ENCODE data around the gene CCDC87.

DNA sequence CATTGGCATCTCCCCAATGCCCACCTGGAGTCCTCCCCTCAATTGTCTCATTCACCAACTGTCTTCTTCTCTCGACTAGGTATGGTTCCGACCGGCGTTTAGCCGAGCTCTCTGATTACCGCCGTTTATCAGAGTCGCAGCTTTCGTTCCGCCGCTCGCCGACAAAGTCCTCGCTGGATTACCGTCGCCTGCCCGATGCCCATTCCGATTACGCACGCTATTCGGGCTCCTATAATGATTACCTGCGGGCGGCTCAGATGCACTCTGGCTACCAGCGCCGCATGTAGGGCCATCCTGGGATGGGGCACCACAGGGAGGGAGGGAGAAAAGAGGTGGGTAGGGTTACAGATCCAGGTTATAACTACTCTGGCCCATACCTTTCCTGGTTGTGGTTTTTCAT is 33.5 kb upstream of the CCDC87 start:
- TF ChIP-seq EZH2 (IDR thresholded peaks at IDR 0.05; ENCODE audit: borderline replicate concordance, low read depth, low read length, severe bottlenecking) (no peak), POLR2A (IDR thresholded peaks at IDR 0.05; ENCODE audit: low read depth, low read length) (no peak), POLR2AphosphoS5 (IDR thresholded peaks at IDR 0.05; ENCODE audit: insufficient read depth, low read depth, low read length) (no peak), FOS (IDR thresholded peaks at IDR 0.05; ENCODE audit: borderline replicate concordance, insufficient read depth, low read length) (no peak), MYC (IDR thresholded peaks at IDR 0.05; ENCODE audit: low read depth, low read length) (no peak)
- TF ChIP-seq, protein P1, sequence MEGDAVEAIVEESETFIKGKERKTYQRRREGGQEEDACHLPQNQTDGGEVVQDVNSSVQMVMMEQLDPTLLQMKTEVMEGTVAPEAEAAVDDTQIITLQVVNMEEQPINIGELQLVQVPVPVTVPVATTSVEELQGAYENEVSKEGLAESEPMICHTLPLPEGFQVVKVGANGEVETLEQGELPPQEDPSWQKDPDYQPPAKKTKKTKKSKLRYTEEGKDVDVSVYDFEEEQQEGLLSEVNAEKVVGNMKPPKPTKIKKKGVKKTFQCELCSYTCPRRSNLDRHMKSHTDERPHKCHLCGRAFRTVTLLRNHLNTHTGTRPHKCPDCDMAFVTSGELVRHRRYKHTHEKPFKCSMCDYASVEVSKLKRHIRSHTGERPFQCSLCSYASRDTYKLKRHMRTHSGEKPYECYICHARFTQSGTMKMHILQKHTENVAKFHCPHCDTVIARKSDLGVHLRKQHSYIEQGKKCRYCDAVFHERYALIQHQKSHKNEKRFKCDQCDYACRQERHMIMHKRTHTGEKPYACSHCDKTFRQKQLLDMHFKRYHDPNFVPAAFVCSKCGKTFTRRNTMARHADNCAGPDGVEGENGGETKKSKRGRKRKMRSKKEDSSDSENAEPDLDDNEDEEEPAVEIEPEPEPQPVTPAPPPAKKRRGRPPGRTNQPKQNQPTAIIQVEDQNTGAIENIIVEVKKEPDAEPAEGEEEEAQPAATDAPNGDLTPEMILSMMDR (IDR thresholded peaks at IDR 0.05; ENCODE audit: extremely low read depth in 1 of 2, insufficient read depth in 1 of 2, low read depth in 1 of 2, low read length in 2 of 2) = no peak
- TF ChIP-seq, protein P2, sequence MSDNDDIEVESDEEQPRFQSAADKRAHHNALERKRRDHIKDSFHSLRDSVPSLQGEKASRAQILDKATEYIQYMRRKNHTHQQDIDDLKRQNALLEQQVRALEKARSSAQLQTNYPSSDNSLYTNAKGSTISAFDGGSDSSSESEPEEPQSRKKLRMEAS (IDR thresholded peaks at IDR 0.05; ENCODE audit: insufficient read depth, insufficient read length) = no peak
